ENCODE results near the gene EIF4B.

The EIF4B gene

DNA sequence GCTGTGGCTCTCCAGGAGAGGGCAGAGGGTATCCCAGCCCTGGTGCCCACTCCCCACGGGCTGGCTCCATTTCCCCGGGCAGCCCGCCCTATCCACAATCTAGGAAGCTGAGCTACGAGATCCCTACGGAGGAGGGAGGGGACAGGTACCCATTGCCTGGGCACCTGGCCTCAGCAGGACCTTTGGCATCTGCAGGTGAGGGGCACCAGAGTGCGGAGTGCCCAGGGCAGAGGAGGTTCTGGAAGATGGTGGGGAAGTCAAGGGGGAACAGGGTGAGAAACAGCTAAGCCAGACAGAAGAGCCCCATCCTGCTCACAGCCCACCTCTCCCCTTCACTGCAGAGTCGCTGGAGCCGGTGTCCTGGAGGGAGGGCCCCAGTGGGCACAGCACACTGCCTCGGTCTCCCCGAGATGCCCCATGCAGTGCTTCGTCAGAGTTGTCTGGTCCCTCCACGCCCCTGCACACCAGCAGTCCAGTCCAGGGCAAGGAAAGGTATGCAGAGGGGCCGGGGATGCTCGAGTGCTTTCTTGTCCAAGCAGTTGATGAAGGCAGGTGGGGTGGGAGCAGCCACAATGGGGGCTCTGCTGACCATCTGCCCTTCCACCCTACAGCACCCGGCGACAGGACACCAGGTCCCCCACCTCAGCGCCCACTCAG is 53.9 kb downstream of the EIF4B start:
- no peak for DNase-seq

DNA sequence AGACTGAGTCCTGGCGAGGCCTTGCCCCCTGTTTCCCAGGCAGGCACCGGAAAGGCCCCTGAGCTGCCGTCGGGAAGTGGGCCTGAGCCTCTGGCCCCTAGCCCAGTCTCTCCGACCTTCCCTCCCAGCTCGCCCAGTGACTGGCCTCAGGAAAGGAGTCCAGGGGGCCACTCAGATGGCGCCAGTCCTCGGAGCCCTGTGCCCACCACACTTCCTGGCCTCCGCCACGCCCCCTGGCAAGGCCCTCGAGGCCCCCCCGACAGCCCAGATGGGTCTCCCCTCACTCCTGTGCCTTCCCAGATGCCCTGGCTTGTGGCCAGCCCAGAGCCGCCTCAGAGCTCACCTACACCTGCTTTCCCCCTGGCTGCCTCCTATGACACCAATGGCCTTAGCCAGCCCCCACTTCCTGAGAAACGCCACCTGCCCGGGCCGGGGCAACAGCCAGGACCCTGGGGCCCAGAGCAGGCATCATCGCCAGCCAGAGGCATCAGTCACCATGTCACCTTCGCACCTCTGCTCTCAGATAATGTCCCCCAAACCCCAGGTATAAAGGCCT is 54.5 kb downstream of the EIF4B start:
- DNase-seq: no peak

DNA sequence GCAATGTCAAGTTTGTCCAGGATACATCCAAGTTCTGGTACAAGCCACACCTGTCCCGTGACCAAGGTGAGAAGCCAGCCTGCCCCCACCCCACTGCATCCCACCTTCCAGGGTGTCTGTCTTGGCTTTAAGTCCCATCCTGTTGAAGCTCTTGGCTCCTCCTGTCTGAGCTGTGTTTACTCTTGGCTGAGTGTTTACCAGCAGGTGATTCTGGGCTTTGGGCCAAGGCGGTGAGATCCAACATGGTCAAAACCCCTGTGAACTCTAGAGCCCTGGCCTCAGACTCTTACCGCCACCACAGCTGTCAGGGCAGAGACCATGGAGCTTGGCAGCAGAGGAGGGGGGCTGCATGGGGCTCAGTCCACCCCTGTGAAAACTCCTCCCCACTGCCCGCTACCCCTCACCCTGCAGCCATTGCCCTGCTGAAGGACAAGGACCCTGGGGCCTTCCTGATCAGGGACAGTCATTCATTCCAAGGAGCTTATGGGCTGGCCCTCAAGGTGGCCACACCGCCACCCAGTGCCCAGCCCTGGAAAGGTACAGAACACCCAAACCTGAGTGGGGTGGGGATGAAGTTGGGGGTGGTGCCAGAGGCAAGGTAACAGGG is 55.3 kb downstream of the EIF4B start:
- DNase-seq: no peak

DNA sequence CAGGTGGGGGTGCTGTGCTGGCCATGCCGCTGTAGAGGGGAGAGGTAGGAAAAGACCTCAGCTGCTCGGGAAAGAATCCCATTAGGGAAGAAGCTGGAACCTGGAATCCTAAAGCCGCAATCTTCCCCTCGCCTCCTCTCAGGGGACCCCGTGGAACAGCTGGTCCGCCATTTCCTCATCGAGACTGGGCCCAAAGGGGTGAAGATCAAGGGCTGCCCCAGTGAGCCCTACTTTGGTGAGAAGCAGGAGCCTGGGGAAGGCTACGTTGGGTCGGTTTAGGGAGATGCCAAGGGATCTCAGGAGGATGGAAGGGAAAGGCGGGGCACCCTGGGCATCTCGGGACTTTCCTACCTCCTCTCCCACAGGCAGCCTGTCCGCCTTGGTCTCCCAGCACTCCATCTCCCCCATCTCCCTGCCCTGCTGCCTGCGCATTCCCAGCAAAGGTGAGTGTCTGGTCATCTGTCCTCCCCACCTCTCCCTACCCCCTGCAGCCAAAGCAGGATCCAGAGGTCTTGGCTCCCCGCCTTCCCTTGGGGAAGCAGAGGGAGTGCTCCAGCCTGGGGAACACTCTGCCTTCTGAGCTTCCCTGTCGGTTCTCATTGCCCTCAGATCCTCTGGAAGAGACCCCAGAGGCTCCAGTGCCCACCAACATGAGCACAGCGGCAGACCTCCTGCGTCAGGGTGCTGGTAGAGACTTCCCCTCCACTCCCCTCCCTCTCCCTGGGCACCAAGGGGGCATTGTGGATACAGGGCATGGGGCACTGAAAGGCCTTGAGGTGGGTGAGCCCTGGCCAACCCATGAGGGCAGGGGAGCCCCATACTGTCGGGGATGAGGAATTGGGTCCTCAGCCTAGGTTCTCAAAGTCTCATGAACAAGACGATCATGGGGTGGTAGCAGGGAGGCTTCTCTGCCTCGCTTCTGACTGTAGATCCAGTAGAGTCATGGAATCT is 56.0 kb downstream of the EIF4B start:
- no peak for DNase-seq

DNA sequence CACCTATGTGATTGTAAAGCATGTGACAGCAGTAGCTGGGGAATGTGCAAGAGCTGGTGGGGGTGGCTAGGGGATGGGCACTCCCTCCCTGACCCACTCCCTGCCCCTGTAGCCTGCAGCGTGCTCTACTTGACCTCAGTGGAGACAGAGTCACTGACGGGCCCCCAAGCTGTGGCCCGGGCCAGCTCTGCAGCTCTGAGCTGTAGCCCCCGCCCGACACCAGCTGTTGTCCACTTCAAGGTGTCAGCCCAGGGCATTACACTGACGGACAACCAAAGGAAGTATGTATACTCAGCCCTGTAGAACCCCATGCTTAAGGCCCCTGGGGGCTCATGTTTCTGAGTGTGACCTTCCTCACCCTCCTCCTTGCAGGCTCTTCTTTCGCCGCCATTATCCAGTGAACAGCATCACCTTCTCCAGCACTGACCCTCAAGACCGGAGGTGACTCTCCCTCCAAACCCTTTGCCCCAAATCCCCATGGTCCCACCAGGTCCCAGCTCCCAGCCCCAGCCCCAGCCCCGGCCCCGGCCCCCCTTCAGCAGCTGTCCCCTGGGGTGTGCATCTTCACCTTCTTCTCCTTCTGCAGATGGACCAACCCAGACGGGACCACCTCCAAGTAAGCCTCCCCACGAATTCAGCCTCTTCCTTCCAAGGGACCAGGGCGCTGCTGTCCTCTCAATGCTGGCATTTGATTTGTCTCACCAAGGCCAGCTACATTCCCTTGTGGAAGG is 56.9 kb downstream of the EIF4B start:
- no peak for DNase-seq

DNA sequence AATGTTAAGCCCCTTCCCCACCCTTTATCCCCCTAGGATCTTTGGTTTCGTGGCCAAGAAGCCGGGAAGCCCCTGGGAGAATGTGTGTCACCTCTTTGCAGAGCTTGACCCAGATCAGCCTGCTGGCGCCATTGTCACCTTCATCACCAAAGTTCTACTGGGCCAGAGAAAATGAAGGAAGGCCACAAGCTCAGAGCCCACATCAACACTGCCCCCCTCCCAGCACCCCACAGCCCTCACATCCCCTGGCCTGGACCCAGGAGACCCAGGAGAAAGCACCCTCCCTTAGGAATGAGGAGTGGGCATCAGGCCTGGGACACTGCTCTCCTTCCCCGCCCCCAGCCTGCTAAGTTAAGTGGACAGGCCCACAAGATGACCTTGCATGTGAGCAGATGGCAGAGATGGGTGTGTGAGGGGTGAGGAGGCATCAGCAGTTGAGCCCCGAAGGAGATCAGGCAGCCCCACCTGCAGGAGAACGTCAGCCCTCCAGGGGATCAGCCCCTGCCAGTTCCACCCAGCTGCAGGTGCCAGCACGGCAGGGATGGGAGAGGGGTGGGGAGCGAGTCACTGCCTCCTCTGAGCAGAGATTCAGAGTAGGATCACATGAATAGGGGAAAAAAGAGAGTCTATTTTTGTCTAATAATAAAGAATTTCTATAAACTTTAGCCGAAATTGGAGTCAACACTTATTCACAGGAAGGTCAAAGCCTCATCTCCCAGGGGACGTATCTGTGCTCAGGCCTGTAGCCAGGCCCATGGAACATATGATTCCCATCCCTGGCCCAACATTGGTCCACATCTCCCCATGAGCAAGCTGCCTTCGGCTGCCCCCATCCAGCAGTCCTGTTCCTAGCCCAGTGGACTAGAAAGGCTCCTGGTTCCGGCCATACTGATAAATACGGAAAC is 57.7 kb downstream of the EIF4B start:
- DNase-seq: no peak

DNA sequence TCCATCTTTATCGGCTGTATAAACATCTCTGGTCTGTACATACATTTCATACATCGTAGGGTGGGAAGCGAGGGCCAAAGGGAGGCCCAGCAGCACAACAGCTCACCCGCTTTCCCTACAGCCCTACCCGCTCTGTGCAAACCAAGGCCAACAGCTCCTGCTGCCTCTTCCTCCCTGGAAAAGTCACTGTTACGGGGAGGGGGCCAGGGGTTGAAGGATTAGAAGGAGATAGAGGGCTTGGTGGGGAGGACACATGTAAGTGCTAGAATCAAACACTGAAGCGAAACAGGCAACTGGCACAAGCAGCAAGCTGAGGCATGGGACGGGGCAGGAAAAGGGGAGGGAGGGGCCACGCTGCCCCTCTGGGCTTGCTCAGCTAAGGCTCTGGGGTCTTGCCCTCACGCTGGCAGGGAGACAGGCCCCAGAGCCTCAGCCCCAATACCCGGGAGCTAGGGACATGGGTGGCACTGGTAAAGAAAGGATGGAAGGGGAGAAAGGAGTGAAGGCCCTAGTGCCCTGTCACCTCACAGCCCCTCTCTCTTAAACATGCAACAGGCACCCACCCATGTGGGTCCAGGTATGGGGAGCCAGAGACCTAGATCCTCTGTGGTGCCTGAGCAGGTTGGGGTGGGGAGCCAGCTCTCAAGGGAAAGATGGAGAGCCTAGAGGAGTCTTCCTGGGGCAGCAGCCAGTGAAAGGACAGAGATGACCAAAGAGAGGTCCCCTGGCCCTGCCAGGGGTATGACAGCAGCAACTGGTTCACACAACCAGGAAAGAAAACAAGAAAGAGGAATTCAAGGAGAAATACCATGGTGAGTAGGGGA is 58.6 kb downstream of the EIF4B start:
- DNase-seq: no peak

DNA sequence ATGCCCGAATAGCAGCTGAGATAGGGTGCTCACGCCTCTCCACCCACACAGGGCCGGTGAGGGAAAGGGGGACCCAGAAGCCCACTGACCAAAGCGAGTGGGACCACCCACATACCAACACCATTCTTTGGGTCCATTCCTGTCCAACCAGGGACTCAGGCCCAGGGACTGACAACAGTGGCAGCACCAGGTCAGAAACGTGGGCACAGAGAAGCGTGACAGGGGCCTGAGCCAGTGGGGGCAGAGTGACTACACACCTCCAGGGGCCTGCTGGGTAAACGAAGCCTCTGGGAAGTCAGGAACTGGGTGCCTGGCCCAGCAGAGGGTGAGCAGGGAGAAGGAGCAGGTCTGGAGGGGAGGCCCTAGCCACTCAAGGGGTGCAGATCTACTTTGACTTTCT is 59.2 kb downstream of the EIF4B start:
- DNase-seq: no peak

DNA sequence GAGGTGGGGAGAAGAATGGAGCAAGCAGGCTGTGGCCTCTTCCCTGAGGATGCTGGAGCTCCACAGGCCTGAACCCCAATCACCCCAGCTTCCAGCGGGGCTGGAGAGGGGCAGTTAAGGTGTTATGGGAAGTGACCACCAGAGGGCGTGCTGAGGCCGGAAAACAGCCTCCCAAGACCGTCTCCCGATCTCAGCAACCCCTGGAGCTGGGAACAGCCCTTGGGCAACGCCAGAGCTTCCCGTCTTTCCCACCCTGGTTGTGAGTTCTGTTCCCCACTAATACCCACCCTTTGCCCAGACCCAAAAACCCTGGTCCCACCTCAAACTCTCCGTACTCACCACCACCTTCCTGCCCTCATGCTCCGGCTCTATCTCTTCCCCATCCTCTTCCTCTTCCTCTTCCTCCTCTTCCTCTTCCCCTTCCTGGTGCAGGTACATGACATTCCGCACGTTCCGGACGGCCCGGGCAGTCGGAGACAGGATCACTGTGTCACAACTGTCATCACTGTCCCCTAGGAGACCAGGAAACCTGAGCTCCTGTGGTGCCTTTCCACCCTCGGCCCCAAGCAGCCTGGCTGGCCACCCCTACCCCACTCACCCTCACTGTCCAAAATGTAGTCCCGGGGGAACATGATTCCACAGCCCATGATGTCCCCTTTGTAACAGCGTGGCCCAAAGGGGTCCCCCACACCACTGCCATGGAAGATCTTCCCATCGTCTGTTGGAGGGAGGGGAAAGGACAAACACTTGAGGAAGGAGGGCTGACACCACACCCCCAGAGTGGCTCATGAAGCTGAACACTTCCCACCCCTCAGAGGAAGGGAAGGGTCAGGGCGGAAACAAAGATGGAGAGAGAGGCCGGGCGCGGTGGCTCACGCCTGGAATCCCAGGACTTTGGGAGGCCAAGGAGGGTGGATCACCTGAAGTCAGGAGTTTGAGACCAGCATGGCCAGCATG is 60.0 kb downstream of the EIF4B start:
- peak; percentile 58 to 72 for DNase-seq

DNA sequence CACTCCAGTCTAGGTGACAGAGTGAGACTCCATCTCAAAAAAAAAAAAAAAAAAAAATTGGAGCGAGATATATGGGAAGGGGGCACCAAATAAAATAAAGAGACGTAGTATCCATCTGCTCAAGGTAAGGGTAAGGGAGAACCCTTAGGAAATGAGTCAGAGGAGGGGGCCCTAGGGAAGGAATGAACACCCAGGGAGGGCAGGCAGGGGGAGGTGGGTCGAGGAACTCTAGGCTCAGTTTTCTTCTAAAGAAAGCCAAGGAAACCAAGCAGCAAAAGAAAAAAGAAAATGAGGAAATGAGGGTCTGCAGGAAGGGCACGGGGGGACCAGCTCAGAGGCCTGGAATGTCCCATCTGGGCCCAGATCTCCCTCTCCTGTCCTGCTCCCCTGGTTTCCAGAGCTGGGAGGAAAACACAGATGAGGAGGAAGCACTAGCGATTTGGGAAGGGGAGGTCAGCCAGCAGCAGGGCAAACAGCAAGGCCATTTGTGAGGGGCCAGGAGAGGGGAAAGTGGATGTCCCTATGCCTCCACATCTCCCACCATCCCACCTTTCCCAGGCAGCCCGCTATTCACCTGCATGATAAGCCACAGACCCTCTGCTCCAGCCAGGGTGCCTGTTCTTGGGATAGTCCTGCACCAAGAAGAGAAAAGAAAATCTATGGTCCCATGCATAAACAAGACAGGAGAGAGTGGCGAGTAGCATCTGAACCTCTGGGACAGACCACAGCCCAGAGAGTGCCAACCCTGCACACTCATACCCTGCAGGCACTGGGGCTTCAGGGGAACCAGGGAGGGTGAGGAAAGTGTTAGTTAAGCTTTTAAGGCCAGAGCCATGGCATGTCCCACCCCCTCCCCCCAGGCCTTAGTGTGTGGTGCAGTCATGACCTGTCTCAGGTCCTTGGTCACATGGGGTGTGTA is 61.1 kb downstream of the EIF4B start:
- DNase-seq: no peak

DNA sequence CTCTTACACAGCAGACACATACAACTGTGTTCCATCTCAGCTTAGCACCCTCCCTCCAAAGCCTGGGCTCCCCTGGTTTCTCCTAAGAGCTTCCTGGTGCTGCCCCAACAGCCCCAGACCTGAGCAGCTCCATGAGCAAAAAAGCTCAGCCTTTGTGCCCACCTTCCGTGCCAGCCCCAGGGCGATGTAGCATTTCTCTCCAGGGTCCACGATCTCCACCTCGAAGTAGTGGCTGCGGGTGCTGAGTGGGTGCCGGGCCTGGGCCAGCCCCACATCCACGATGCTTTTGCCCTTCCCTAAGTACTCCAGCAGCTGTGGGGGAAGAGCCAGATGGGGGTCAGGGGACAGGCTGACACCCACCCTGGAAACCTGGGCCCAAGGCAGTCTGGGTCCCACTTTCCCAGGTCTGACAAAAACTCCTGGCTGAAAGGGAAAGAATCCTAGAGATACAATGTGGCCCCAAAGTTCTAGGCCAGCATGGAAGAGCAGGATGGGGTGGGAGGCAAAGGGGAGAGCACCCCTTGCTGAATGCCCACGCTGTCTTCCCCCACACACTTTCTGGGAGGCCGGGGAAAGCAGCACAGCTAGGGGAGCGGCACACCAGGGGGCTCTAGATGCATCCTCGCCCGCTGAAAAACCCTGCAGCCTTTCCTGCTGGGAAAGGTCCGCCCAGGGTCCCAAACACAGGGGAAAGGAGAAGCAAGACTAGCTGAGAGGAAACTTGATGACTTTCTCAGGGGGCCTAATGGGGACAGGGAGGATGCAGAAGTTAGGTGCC is 61.9 kb downstream of the EIF4B start:
- DNase-seq: no peak

DNA sequence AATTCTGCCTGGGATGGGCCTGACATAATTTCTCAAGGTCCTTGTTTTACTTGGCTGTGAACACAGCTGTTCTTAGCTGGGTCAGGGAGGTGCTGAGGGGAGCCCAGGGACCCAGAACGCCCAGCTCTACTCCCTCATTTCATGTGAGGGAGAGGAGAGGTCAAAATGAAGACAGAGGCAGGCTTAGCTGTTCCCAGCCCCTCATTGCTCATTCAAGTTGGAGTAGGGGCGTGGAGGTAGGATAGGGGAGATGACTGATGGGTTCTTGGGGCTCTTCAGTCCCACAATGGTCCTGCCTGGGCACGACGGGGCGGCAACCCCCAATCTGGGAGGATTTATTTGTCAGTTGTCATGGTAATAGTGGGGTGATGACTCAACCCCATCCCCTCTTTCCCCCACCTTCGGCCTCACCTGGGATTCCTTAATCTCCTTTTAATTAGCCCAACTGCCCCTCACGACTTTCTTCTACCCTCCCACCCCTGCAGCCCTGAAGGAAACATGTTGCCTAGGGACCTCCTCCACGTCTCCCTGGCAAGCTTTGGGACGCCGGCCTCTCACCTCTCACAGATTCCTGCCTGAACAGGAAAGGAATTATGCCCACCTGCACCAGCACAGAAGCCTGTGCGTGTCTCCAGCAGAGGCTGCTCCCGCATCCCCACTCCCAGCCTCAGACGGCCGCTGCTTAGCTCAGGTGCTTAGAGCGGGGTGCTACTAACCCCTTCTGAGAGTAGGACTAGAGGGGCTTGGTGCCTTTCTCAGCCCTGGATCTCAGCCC is 62.7 kb downstream of the EIF4B start:
- no peak for DNase-seq

DNA sequence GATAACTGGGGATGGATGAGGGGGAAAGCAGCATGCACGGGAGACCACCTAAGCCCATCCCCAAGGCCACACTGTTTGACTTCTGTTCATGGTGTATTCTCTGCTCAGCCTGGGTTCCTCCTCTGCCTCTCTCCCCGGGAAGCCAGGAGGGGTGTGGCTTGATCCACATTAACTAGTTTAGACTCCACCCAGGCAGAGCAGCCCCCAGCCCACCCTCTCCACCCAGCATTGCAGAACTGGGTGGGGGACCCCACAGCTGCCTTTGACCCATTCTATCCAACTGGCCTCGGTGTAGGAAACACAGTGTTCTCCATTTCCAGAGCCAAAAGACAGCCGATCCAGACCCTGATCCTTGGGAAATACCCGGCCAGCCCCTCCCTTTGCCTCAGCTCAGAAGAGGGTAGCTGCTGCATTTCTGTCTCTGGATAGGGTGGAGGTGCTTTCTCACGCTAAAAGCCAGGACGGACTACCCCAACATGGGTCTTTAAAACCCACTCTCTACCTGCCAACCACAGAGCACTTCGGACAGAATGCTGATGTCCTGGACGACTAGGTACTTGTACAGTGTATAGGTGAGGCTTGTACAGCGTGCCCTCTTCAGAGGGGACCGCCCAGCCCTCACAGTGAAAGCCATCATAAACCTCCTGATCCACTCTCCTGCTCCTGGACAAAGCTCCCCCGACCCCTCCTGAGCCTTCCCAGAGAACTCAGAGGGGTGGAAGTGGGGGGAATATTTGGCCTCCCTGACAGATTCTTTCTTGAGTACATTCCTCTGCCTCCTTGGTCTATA is 63.6 kb downstream of the EIF4B start:
- no peak for DNase-seq

DNA sequence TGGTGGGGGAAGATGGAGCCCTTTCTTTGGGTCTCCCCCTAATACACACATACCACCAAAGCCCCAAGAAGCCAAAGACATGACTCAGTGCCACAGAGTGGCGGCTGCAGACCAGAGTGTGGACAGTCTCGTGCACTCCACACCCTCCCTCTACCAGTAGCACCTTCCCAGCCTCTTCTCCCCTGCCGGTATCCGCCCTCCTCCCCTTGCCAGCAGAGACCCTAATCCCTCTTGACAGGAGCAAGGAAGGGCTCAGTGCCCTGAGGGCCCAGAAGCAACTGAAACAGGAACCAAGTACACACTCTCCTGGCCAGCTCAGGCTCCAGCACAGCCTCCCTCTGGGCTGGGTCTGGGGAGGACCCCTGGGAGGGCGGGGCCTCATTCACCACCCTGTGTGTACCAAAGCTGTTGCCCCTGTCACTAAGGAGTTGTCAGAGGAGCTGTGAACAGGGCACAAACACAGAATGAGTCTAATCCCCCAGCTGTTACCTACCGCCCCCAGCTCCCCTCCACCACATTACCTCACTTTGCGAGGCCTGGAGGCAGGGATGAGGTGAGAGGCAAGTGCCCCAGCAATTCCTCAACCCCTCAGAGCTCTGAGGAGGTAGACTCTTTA is 64.7 kb downstream of the EIF4B start:
- no peak for DNase-seq
